ENCODE data around the gene VSX1. TPM values are rescaled to one million over a fixed set of nuclear protein-coding genes. Genes with fewer than 3 reads are reported as not detected.

The VSX1 gene
- total and polyA plus RNA-seq, 2 of the 4 experiments (the other 2 are of a cell fraction): not detected

GRCh38 chr20:25044660-25045342 lies 37.1 kb downstream of the VSX1 start:
- ATAC-seq (ENCODE audit: low read depth) (no peak), DNase-seq (no peak)
- no peak overlapping the region for H2AK5ac ChIP-seq (ENCODE audit: low read depth, low read length)
- ChIA-PET CTCF (no interaction called here), POLR2A (ENCODE audit: unreplicated experiment) (no interaction called here)
- H3K27ac ChIP-seq (ENCODE audit: insufficient read depth, low read length): no peak overlapping the region
- no peaks in the 10 kb centered on the region for H3K36me3 ChIP-seq (ENCODE audit: control insufficient read depth, insufficient read depth, low read length)
- no peak overlapping the region for H3K56ac ChIP-seq (ENCODE audit: extremely low read depth, insufficient read depth, low read length)
- peaks cover 2% of the 10 kb centered on the region; the same call in 1 of the 2 replicates for H3K4me1 ChIP-seq (ENCODE audit: control insufficient read depth, insufficient read depth, low read length)
- H3K9me1 ChIP-seq (ENCODE audit: insufficient read depth, low read length): no peaks in the 10 kb centered on the region; the same call in 1 of the 2 replicates
- intact Hi-C loops (cut with micrococcal nuclease): no loop called here
- H4K8ac ChIP-seq (ENCODE audit: low read depth in 2 of 2, low read length in 2 of 2): no peak overlapping the region
- in situ Hi-C loops (cut with MboI; ENCODE audit: low sequenced_read_pairs): no loop called here
- H3K79me1 ChIP-seq (ENCODE audit: low read depth in 1 of 2, low read length in 2 of 2): no peaks in the 10 kb centered on the region
- H4K20me1 ChIP-seq (ENCODE audit: insufficient read depth, low read length): no peaks in the 10 kb centered on the region
- H3K4ac ChIP-seq (ENCODE audit: low read depth, low read length): no peak overlapping the region
- no peak overlapping the region for H3K18ac ChIP-seq (ENCODE audit: low read depth, low read length)
- dilution Hi-C loops (cut with HindIII; ENCODE audit: low sequenced_read_pairs, unreplicated experiment): no loop called here
- H3K4me3 ChIP-seq (ENCODE audit: insufficient read depth, low read depth, low read length): no peak overlapping the region
- no peak overlapping the region for H2BK120ac ChIP-seq (ENCODE audit: low read depth, low read length)
- BruUV-seq (replicated peaks): no TSS peak
- no peak overlapping the region for H2AFZ ChIP-seq (replicated peaks; ENCODE audit: low read length, poor library complexity)
- H3K14ac ChIP-seq (replicated peaks; ENCODE audit: low read depth, low read length): no peak overlapping the region
- H3K23ac ChIP-seq (ENCODE audit: low read depth, low read length): no peak overlapping the region
- no peak overlapping the region for H4K5ac ChIP-seq (ENCODE audit: low read depth, low read length)
- no peak overlapping the region for H3K9ac ChIP-seq (ENCODE audit: low read depth, low read length)
- TF ChIP-seq SMC3 (IDR thresholded peaks at IDR 0.05; ENCODE audit: low read depth, low read length) (no peak), FOS (IDR thresholded peaks at IDR 0.05; ENCODE audit: low read depth, low read length) (no peak), RCOR1 (IDR thresholded peaks at IDR 0.05; ENCODE audit: insufficient replicate concordance, low read length) (no peak), NFE2L2 (IDR thresholded peaks at IDR 0.05; ENCODE audit: low read depth, low read length) (no peak), CHD1 (IDR thresholded peaks at IDR 0.05; ENCODE audit: low read depth, low read length) (no peak), MAZ (IDR thresholded peaks at IDR 0.05; ENCODE audit: borderline replicate concordance, low read depth, low read length) (no peak), RAD21 (IDR thresholded peaks at IDR 0.05; ENCODE audit: low read length) (no peak), MAFK (IDR thresholded peaks at IDR 0.05; ENCODE audit: low read depth, low read length) (no peak), CTCF (conservative IDR thresholded peaks at IDR 0.05; ENCODE audit: low read depth, low read length) (no peak), USF2 (IDR thresholded peaks at IDR 0.05; ENCODE audit: low read depth, low read length) (no peak), CEBPB (IDR thresholded peaks at IDR 0.05; ENCODE audit: low read depth, low read length) (no peak), RFX5 (IDR thresholded peaks at IDR 0.05; ENCODE audit: low read depth, low read length) (no peak), POLR2A (IDR thresholded peaks at IDR 0.05; ENCODE audit: low read depth, low read length) (no peak), MXI1 (IDR thresholded peaks at IDR 0.05; ENCODE audit: borderline replicate concordance, low read depth, low read length) (no peak)
- TF ChIP-seq, protein P1, sequence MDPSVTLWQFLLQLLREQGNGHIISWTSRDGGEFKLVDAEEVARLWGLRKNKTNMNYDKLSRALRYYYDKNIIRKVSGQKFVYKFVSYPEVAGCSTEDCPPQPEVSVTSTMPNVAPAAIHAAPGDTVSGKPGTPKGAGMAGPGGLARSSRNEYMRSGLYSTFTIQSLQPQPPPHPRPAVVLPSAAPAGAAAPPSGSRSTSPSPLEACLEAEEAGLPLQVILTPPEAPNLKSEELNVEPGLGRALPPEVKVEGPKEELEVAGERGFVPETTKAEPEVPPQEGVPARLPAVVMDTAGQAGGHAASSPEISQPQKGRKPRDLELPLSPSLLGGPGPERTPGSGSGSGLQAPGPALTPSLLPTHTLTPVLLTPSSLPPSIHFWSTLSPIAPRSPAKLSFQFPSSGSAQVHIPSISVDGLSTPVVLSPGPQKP (IDR thresholded peaks at IDR 0.05; ENCODE audit: borderline replicate concordance, low read depth, low read length): no peak
- H3K9me3 ChIP-seq (ENCODE audit: control insufficient read depth, insufficient read depth, low read length): no peaks in the 10 kb centered on the region
- H4K91ac ChIP-seq (ENCODE audit: insufficient read depth, low read depth, low read length): no peak overlapping the region
- no peak overlapping the region for H2BK20ac ChIP-seq (ENCODE audit: low read depth, low read length)
- H3K4me2 ChIP-seq (ENCODE audit: low read depth, low read length): no peak overlapping the region
- WGBS, 2 experiments (ENCODE audit: extremely low coverage in 2 of 2, insufficient read length in 1 of 2): 80% methylated on average over 1 of the region's 14 CpGs; no CpG with 5 or more reads in 1 of the 2 experiments
- no peak overlapping the region for H2AK9ac ChIP-seq (replicated peaks; ENCODE audit: low read depth, low read length, poor library complexity)
- no peak overlapping the region for H2BK15ac ChIP-seq (ENCODE audit: low read depth, low read length)
- peaks cover 29% of the 10 kb centered on the region; the same call in 1 of the 2 replicates for H3K27me3 ChIP-seq (ENCODE audit: control insufficient read depth, insufficient read depth, low read length)
- H2BK5ac ChIP-seq (ENCODE audit: low read depth, low read length, poor library complexity, severe bottlenecking): no peak overlapping the region

Measured in IMR-90 (cell line).